HEK293 (cell line): ENCODE measurements around the gene ZWILCH.

ENCODE experiments used
- YY1 ChIP-seq: fragments of 450-650 bp; formaldehyde crosslinking; IDR thresholded peaks from 2 replicates; pipeline ENCODE4 v1.5.1; 2018; ENCODE audit warnings: missing biosample characterization, missing genetic modification characterization
- ZNF114 ChIP-seq: fragments of 450-650 bp; formaldehyde crosslinking; IDR thresholded peaks from 2 replicates; pipeline ENCODE4 v1.5.0; 2017; ENCODE audit warnings: missing biosample characterization, missing genetic modification characterization
- ZNF202 ChIP-seq: fragments of 450-650 bp; formaldehyde crosslinking; IDR thresholded peaks from 2 replicates; pipeline ENCODE4 v1.5.1; 2016; ENCODE audit warnings: missing biosample characterization, missing genetic modification characterization, borderline replicate concordance
- ZNF239 ChIP-seq: fragments of 450-650 bp; formaldehyde crosslinking; IDR thresholded peaks from 2 replicates; pipeline ENCODE4 v1.5.1; 2016; ENCODE audit warnings: missing biosample characterization, missing genetic modification characterization
- ZNF585B ChIP-seq: fragments of 450-650 bp; formaldehyde crosslinking; IDR thresholded peaks from 2 replicates; pipeline ENCODE4 v1.5.1; 2016; ENCODE audit warnings: missing biosample characterization, missing genetic modification characterization
- TF ChIP-seq, protein P1 (sequence below): IDR thresholded peaks from 2 replicates; pipeline ENCODE4 v1.6.1; 2011; ENCODE audit warnings: mild to moderate bottlenecking, low read depth, low read length, borderline replicate concordance

DNA sequence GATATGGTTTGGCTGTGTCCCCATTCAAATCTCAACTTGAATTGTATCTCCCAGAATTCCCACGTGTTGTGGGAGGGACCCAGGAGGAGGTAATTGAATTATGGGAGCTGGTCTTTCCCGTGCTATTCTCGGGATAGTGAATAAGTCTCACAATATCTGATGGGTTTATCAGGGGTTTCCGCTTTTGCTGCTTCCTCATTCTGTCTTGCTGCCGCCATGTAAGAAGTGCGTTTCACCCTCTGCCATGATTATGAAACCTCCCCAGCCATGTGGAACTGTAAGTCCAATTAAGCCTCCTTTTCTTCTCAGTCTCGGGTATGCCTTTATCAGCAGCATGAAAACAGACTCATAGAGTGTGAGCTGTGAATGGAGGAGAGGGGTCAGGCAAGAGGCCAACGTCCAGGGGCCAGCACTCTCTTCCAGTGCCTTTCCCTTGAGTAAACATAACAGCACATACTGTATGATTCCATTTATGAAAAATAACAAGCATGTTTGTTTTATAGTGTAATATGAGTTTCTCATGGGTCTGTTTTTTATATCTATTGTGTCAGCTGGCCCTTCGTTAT is 76.9 kb downstream of the ZWILCH start:
- TF ChIP-seq YY1 (tag by site-specific recombination) (no peak), ZNF585B (tag by site-specific recombination) (no peak), ZNF202 (no peak), ZNF114 (tag by site-specific recombination) (no peak), ZNF239 (tag by site-specific recombination) (no peak)
- TF ChIP-seq, protein P1, sequence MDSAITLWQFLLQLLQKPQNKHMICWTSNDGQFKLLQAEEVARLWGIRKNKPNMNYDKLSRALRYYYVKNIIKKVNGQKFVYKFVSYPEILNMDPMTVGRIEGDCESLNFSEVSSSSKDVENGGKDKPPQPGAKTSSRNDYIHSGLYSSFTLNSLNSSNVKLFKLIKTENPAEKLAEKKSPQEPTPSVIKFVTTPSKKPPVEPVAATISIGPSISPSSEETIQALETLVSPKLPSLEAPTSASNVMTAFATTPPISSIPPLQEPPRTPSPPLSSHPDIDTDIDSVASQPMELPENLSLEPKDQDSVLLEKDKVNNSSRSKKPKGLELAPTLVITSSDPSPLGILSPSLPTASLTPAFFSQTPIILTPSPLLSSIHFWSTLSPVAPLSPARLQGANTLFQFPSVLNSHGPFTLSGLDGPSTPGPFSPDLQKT, result no peak
